ENCODE results near the gene PRKD1.

Gene PRKD1

GRCh38 chr14:29940482-29940881 is 12.8 kb upstream of the PRKD1 start:
- TF ChIP-seq CTCF (conservative IDR thresholded peaks at IDR 0.05; ENCODE audit: control insufficient read depth, insufficient read depth, low read depth, low read length): no peak
- no peak overlapping the region for H3K4me3 ChIP-seq (ENCODE audit: control insufficient read depth, low read depth, low read length)
- DNase-seq (ENCODE audit: low read depth): no peak

- TF ChIP-seq CTCF (conservative IDR thresholded peaks at IDR 0.05; ENCODE audit: control insufficient read depth, insufficient read depth, low read depth, low read length): no peak
- DNase-seq (ENCODE audit: low read depth): peak; percentile 61
- no peak overlapping the region for H3K4me3 ChIP-seq (ENCODE audit: control insufficient read depth, low read depth, low read length)
Observed at GRCh38 chr14:29937116-29937515, 9.5 kb upstream of the PRKD1 start.

DNA sequence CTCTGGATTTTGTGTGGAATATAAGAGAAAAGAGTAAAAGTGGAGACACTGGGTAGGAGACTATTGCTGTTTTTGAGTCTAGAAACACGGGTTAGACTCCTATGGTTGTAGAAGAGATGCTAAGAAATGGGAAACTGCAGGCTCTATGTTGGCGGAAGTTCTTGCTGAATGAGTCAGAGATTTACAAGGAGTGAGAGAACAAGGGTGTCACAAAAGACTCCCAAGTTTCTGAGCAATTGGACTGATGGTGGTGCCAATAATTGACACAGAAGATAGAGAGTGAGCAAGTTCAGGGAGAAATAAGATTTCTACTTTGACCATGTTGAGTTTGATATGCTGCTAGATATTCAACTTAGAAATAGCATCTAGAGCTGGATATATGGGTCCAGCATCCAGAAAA is 2.6 kb upstream of the PRKD1 start:
- DNase-seq (ENCODE audit: low read depth): peak; percentile 50
- TF ChIP-seq CTCF (conservative IDR thresholded peaks at IDR 0.05; ENCODE audit: control insufficient read depth, insufficient read depth, low read depth, low read length): no peak
- H3K4me3 ChIP-seq (ENCODE audit: control insufficient read depth, low read depth, low read length): no peak overlapping the region

- DNase-seq (ENCODE audit: low read depth): no peak
- no peak for TF ChIP-seq CTCF (conservative IDR thresholded peaks at IDR 0.05; ENCODE audit: control insufficient read depth, insufficient read depth, low read depth, low read length)
- peak overlapping the region; percentile 39 for H3K4me3 ChIP-seq (ENCODE audit: control insufficient read depth, low read depth, low read length)
Observed at GRCh38 chr14:29928117-29928640, 532 bp upstream of the PRKD1 start.

DNA sequence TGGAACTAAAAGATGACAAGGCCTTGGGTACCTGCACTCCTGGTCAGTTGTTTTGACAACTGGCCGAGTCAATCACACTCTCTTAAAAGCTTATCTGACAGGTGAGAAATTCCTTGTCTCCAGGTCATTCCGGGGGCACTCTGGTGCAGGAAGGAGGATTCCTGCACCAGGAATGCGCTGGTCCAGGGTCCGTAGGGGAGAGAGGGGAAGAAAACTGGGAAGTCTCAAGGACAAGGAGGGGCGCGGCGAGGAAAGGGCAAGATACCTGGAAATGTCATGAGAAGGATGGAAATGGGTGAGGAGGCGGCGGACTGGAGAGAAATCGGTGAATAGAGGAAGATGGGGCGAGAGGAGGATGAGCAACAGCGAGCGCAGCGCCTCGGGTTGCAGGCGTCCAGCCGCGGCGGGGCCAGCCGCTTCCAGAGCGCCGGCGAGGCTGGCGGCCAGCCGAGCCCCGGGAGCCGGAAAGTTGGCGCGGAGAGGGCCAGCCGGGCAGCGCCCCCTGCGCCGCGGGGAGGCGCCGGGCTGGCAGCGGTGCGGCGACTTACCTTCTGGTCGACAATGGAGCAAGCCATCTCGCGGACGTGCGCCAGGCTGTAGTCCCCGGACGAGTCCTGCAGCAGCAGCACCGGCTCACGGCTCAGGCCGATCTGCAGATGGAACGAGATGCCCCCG is 809 bp downstream of the PRKD1 start:
- H3K4me3 ChIP-seq (ENCODE audit: control insufficient read depth, low read depth, low read length): peak overlapping the region; percentile 96
- peak; percentile 38 for DNase-seq (ENCODE audit: low read depth)
- TF ChIP-seq CTCF (conservative IDR thresholded peaks at IDR 0.05; ENCODE audit: control insufficient read depth, insufficient read depth, low read depth, low read length): no peak

DNA sequence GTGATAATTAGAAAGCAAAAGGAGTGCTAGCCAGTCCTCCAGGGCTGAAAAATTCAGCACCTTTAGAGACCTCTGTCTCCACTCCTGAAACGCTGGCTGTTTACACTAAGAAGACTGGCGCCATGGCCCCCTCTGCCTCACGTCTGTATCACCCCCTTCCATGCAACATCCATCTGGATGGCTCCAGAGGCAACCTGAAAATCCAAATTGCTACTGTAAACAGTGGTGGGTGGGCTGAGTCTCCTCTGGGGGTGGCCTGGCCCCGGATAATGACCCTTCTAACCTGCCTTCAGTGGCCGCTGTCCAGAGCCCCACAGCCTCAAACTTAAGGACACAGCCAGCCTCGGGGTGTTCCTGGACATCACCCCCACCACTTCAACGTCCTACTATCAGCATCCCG is 1.4 kb downstream of the PRKD1 start:
- H3K4me3 ChIP-seq (ENCODE audit: control insufficient read depth, low read depth, low read length): peak overlapping the region; percentile 96
- DNase-seq (ENCODE audit: low read depth): no peak
- no peak for TF ChIP-seq CTCF (conservative IDR thresholded peaks at IDR 0.05; ENCODE audit: control insufficient read depth, insufficient read depth, low read depth, low read length)

Data from fibroblast of mammary gland (primary cell).